ENCODE results near the gene BTN3A1.
"Not testable (repeated sequence)": the region's sequence is repeated elsewhere in the genome, so short reads cannot be mapped to it uniquely, and the experiment has no call there.

BTN3A1 gene

DNA sequence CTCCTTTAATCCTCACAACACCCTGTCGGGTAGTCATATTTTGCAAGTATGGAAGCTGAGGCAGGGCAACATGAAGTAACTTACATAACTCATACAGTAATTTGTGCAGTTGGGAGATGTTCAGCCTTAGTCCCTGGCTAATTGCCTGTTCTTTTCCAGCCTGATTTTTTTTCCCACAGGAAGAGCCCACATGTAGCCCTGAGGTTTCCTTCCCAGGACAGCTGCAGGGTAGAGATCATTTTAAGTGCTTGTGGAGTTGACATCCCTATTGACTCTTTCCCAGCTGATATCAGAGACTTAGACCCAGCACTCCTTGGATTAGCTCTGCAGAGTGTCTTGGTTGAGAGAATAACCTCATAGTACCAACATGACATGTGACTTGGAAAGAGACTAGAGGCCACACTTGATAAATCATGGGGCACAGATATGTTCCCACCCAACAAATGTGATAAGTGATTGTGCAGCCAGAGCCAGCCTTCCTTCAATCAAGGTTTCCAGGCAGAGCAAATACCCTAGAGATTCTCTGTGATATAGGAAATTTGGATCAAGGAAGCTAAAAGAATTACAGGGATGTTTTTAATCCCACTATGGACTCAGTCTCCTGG, 50.7 kb downstream of the BTN3A1 start:
- DNase-seq (ENCODE audit: low read depth), result no peak
- H3K4me3 ChIP-seq (ENCODE audit: low read depth, low read length), result no peak overlapping the region
- TF ChIP-seq, protein P1, sequence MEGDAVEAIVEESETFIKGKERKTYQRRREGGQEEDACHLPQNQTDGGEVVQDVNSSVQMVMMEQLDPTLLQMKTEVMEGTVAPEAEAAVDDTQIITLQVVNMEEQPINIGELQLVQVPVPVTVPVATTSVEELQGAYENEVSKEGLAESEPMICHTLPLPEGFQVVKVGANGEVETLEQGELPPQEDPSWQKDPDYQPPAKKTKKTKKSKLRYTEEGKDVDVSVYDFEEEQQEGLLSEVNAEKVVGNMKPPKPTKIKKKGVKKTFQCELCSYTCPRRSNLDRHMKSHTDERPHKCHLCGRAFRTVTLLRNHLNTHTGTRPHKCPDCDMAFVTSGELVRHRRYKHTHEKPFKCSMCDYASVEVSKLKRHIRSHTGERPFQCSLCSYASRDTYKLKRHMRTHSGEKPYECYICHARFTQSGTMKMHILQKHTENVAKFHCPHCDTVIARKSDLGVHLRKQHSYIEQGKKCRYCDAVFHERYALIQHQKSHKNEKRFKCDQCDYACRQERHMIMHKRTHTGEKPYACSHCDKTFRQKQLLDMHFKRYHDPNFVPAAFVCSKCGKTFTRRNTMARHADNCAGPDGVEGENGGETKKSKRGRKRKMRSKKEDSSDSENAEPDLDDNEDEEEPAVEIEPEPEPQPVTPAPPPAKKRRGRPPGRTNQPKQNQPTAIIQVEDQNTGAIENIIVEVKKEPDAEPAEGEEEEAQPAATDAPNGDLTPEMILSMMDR (IDR thresholded peaks at IDR 0.05; ENCODE audit: insufficient read depth, low read depth, low read length, missing control alignments), result no peak

DNA sequence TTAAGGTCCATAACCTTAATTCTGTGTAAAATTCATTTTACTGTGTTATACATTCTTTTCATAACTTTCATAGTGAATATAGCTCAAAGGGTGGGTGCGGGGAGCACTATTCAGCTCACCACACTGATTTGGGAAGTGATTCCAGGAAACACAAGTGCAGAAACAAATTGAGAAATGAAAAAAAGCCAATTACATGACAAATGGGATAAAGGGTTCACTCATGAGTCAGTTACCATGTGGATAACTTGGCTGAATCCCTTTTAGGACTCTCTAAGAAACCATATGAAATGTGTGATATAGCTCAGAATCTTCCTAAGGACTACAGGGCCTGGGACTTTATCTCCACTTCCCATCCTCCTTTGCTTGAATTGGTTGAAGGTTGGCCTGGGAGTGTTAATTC, 52.6 kb downstream of the BTN3A1 start:
- TF ChIP-seq, protein P1 (IDR thresholded peaks at IDR 0.05; ENCODE audit: insufficient read depth, low read depth, low read length, missing control alignments), result no peak
- no peak overlapping the region for H3K4me3 ChIP-seq (ENCODE audit: low read depth, low read length)
- no peak for DNase-seq (ENCODE audit: low read depth)

DNA sequence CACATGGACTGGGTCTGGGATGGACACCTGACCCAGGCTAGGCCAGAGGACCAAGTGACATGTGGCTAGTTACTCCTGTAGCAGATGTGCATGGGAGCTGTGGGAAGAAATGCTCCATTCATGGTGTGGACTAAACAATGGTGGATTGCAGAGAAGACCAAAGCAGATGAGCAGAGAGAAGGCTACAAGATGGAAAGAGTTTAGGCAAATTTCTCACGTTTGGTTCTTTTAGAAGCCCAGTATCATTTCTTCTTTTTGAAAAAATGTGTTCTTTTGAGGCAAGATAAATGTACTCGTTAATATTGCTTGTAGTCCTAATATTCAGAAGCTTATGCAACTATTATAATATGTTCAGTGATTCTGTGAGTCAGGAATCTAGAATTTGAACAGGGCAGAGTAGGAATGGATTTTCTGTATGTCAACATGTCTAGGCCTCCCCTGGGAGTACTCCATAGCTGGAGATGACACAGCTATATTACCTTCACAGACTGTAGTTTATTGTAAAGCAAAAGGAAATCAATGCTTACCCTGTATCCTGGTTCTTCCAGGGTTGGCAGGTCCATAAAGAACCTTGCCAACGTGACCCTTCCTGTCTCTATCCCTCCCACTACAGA, 53.4 kb downstream of the BTN3A1 start:
- no peak for DNase-seq (ENCODE audit: low read depth)
- TF ChIP-seq, protein P1 (IDR thresholded peaks at IDR 0.05; ENCODE audit: insufficient read depth, low read depth, low read length, missing control alignments), result no peak
- no peak overlapping the region for H3K4me3 ChIP-seq (ENCODE audit: low read depth, low read length)

DNA sequence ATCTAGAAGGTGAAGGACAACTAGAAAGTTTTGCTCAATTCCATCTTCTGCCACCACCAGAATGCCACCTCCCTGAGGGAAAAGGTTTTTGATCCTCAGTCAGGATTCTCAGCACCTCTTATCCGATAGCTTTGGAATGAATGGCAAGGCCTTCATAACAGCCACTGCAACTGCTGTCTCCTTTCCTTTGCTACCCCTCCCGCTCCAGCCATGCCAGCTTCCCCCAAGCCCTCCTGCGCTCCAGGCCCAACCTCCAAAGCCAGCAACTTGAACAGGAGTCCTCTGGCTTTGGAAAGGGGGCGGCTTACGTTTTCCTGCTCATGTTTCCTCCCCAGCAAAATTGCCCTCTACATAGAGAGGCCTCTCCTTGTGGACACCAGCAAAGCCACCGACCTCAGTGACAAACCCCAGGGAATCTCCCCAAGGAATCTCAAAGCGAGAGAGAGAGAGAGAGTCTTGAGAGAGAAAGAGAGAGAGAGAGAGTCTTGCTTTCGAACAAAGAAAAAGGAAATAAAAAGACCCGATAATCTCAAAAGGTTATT, 55.3 kb downstream of the BTN3A1 start:
- TF ChIP-seq, protein P1 (IDR thresholded peaks at IDR 0.05; ENCODE audit: insufficient read depth, low read depth, low read length, missing control alignments), result no peak
- DNase-seq (ENCODE audit: low read depth), result no peak
- H3K4me3 ChIP-seq (ENCODE audit: low read depth, low read length), result peak overlapping the region; percentile 100

DNA sequence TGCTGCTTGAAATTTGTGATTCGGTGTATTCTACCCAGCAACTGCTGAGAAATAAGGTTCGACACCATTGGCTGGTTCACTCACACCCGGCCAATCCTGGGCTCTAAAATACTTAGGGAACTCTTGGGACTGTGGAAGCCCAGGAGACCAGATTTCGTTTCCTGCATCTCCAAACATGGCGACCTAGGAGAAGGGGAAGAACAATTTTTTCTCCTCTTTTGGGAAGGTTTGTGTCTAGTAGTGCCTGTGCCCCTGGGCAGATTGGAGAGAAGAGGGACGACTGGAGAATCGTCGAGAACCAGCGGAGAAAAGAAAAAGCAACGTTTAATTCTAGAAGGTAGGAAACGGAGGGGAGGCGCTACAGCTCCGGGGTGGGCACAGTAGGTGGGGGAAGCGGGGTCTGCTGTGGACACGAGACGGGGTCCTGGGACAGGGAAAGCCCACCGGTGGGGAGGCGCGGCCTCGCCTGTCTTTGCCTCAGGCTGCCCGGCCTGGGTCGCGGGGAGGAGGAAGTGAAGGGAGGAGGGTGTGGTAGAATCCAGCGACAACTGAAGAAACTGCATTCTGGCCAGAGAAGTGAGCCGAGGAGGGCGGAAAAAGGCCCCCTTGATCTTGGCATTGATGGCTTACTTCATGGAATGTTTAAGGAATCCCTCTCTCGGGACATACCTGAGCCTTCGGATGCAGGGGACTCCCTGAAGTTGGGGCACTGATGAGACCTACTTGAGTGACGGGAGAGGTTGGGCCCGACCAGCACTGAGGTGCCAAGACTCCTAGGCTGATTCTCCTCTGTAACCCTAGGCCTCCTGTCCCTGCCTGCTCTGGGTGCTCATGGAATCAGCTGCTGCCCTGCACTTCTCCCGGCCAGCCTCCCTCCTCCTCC, 56.0 kb downstream of the BTN3A1 start, which contains the start of gene BTN2A1:
TSS of gene BTN2A1 (plus strand) at position 150 of the 883 bp plus-strand sequence. CDS start at position 832, 682 bp downstream.
- peak; percentile 90 for DNase-seq (ENCODE audit: low read depth)
- H3K4me3 ChIP-seq (ENCODE audit: low read depth, low read length), result peak within 1 kb of the TSS; percentile 100
- TF ChIP-seq, protein P1 (IDR thresholded peaks at IDR 0.05; ENCODE audit: insufficient read depth, low read depth, low read length, missing control alignments), result no peak

DNA sequence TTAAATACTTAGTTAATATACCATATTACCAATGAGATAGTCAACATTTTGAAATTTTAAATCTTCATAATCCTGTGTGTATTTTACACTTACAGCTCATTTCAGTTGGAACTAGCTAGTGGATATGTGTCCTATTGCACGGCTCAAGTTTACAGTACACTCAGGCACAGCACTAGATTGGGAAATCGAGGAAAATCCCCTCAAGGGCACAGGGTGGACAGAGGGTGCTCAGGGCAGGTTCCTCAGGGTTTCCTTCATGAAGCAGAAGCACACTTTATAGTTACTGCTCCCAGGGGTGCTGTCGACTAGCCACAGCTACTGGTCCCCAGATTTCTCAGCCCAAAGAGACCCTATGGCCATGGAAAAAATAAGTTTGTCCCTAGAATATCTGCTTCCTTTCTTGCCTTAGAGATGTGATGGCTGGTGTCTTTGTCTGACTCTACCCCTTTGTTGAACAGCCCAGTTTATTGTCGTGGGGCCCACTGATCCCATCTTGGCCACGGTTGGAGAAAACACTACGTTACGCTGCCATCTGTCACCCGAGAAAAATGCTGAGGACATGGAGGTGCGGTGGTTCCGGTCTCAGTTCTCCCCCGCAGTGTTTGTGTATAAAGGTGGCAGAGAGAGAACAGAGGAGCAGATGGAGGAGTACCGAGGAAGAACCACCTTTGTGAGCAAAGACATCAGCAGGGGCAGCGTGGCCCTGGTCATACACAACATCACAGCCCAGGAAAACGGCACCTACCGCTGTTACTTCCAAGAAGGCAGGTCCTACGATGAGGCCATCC, 57.1 kb downstream of the BTN3A1 start:
- peak overlapping the region; percentile 100 for H3K4me3 ChIP-seq (ENCODE audit: low read depth, low read length)
- TF ChIP-seq, protein P1 (IDR thresholded peaks at IDR 0.05; ENCODE audit: insufficient read depth, low read depth, low read length, missing control alignments), result no peak
- no peak for DNase-seq (ENCODE audit: low read depth)

DNA sequence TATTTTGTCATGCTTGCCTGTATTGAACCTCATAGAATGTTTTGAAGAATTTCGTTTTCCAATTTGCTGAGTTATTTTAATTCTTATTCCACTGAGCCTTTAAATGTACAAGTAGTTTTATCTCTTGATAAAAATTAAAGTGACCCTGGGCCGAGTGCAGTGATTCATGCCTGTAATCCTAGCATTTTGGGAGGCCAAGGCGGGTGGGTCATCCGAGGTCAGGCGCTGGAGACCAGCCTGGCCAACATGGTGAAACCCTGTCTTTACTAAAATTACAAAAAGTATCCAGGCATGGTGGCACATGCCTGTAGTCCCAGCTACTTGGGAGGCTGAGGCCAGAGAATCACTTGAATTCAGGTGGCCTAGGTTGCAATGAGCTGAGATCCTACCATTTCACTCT, 59.3 kb downstream of the BTN3A1 start:
- not testable (repeated sequence) for H3K4me3 ChIP-seq (ENCODE audit: low read depth, low read length); DNase-seq (ENCODE audit: low read depth)

Measured in GM12865 (cell line).